ENCODE data around the gene RAC2.
"Not testable (repeated sequence)": the region's sequence is repeated elsewhere in the genome, so short reads cannot be mapped to it uniquely, and the experiment has no call there.

RAC2 gene

GRCh38 chr22:37254209-37254866, 10.3 kb upstream of the RAC2 start:
- no peak for DNase-seq

GRCh38 chr22:37253126-37253660, 9.1 kb upstream of the RAC2 start:
- no peak for DNase-seq

DNA sequence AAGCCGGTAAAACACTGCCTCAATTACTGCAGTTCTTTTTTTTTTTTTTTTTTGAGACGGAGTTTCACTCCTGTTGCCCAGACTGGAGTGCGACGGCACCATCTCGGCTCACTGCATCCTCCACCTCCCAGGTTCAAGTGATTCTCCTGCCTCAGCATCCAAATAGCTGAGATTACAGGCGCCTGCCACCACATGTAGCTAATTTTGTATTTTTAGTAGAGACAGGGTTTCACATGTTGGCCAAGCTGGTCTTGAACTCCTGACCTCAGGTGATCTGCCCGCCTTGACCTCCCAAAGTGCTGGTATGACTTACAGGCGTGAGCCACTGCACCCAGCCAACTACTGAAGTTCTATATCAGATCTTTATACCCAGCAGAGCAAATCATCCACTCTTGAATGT, 7.8 kb upstream of the RAC2 start:
- not testable (repeated sequence) for DNase-seq

- no peak for DNase-seq
Measured at GRCh38 chr22:37249986-37250385, 5.9 kb upstream of the RAC2 start.

GRCh38 chr22:37248251-37248650, 4.2 kb upstream of the RAC2 start:
- no peak for DNase-seq

GRCh38 chr22:37245740-37246139, 1.7 kb upstream of the RAC2 start:
- no peak for DNase-seq

DNA sequence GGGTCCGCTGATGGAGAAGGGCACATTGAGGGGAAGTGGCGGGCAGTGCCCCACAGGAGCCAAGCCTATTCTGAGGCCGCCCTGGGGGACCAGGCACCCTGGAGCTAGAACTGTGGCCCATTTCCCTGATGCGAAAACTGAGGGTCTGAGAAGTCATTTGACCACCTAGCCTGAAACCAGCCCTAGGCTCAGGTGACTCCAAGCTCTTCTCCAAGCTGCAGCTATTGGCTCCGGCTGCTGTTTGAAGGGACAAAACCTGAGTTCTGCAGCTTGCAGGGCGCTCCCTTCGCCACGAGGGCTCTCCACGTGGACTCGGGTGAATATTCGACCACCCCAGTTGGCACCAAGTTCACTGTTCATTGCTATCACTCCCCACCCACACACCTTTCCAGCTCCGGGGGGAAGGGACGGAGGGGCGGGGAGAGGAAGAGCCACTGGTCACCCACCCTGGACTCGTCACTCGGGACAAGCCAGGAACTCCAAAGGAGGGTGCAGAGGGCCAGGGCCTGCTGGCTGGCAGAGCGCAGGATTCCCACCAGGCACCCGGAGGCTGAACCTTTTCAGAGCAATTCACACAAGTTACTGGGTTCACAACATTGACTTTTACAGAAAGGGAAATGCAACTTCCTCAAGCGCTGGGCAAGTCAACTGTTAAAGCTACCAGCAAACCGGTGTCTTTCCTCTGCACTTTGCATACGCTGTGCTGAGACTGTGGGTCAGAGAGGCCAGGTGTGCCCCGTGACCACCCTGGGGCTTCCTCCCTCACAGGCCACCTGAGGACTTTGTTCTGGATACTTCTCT, 1.1 kb upstream of the RAC2 start:
- DNase-seq: no peak

DNA sequence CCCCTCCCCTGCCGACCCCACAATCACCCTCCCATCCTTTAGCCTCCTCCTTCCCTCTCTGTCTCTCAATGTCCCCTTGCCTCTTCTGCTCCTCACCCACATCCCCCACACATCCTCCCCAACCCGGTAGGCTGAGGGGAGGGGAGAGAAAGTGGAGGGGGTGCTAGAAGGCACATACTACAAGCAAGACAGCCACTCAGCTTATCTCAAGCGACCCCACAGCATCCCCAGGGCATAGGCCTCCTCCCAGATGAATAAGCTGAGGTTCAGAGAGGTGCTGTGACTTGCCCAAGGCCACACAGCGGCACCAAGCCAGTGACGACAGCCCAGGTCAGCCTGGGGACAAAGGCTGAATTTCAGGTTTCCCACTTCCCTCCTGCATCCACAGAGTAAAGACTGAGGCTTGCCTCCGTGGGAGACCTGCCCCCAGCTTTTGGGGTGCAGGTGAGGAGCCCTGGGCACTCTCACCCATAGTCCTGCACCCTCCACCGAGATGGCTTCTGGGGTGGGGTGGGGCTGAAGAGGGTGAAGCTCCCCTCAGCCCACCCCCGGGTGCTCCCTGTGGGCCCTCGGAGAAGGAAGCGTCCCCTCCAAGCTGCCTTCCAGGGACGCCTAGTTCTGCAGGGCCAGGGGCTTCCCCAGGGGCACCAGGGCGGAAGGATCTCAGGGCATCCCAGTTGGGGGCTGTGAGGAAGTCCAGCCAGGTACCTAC, 511 bp downstream of the RAC2 start:
- no peak for DNase-seq

- DNase-seq: no peak
Measured at GRCh38 chr22:37242395-37242918, 1.6 kb downstream of the RAC2 start.

GRCh38 chr22:37241351-37242142, 2.5 kb downstream of the RAC2 start:
- no peak for DNase-seq

- no peak for DNase-seq
Measured at GRCh38 chr22:37240941-37241320, 3.1 kb downstream of the RAC2 start.

GRCh38 chr22:37240240-37240940, 3.7 kb downstream of the RAC2 start:
- no peak for DNase-seq

DNA sequence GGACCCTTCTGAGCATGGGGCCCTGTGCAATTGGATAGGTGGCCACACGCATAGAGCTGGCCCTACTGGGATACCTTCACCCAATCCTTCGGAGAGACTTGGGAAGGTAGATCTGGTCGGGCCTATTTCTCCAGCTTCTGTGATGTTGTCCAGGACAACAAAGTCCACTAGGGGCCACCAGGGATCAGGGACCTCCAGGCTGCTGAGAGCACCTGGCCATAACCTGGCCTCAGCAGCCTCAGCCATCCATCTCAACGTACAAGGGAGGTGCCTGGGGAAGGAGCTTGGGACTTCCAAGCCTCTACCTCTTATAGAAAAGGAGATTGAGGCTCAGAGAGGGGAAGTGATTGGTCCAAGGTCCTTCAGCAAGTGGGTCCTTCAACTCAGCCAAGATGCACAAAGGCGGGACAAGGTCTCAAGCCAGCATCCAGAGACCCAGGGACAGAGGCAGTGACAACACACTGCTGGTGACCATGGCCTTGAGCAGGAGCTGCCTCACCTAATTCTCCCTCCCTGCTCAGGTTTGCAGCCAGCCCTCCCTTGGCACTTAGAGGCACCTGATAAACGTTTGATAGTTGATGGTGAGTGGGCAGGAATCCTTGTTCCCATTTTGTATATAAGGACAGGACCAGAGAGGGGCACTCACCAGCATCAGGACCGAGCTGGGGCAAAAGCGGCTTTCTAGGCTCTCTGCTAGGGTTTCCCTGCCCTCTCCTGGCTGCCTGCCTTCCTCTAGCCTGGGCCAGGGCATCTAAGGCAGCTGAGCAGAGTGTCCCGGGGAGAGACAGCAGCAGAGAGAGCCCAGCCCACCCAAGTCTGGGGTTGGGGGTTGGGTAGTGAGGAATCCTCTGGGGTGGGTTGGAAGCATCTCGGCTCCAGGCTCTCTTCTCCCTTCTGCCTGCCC, 4.5 kb downstream of the RAC2 start:
- no peak for DNase-seq

DNA sequence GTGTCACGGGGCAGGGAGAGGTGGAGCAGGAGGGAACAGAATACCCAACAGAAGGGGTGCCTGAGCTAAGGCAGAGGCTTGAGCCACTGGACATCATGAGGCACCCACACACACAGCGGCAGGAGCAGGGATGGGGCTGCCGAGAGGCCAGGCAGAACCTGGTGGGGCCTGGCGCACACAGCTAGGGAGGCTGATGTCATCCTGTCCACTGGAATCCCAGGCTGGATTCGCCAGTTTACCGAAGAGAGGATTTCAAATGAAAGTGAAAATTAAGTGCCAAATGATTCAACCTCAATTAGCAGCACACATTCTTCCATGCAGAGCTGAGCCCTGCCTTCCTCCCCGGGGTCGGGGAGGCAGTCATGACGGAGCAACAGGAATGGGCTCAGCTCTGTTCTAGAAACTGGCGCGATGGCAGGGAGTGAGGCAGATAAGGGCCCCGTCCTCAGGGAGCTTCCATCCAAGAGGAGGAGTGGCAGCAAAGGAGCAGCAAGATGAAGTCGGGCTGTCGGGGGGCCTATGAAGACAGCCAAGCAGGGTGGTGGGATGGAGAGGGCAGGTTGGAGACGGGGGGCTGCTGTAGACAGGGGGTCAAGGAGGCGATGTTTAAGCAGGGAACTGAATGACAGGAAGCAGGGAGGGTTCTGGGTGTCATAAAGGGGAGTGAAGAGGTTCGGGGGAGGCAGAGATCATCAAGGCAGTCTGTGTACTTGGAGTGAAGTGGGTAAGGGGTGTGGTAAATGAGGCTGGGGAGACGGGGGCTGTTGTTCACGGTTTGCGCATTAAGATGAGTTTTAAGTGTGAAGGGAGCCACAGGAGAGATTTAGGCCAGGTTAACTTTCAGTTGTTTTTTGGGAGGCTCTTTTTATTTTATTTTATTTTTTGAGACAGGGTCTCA, 6.4 kb downstream of the RAC2 start:
- DNase-seq: no peak

GRCh38 chr22:37235897-37236607, 8.0 kb downstream of the RAC2 start:
- no peak for DNase-seq

DNA sequence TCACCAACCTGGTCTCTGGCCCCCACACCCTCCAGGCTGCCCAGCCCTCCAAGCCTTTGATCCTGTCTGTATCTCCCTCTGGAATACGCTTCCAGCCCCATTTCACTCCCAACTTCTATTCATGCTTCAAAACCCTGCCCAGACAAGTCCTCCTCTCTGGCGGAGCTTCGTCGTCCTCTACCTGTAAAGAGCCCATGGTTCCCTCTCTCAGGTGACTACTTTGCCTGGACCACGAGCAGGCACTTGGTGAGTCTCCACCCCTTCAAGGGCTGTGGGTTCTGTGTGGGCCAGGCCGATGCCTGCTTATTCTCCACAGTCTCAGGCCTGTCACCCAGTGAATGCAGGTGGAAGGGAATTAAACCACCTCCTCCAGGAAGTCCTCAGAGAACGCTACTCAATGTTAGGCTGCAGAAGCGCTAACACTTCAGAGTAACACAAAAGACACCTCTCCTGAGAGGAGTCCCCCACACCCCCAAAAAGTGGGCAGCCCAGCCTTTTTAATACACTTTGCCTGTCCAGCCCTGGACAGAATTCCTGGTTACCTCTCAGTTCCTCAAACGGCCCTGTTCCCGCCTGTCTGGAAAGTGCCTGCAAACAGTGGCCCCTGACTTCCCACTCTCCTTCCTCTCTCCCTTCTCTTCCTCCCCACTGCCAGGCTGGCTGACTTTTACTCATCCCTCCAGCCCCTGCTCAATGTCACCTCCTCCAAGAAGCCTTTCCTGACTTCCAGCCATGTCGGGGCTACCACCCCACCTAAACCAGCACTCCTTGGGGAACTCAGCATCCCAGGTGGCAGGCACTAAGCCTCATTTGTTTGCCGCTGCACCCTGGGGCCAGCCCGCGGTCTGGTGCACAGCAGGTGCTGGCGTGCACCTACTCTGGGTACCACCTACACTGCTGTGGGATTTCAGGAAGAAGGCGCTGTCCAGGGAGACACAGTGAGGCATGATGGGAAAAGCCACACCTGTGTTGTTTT, 9.0 kb downstream of the RAC2 start:
- no peak for DNase-seq

DNA sequence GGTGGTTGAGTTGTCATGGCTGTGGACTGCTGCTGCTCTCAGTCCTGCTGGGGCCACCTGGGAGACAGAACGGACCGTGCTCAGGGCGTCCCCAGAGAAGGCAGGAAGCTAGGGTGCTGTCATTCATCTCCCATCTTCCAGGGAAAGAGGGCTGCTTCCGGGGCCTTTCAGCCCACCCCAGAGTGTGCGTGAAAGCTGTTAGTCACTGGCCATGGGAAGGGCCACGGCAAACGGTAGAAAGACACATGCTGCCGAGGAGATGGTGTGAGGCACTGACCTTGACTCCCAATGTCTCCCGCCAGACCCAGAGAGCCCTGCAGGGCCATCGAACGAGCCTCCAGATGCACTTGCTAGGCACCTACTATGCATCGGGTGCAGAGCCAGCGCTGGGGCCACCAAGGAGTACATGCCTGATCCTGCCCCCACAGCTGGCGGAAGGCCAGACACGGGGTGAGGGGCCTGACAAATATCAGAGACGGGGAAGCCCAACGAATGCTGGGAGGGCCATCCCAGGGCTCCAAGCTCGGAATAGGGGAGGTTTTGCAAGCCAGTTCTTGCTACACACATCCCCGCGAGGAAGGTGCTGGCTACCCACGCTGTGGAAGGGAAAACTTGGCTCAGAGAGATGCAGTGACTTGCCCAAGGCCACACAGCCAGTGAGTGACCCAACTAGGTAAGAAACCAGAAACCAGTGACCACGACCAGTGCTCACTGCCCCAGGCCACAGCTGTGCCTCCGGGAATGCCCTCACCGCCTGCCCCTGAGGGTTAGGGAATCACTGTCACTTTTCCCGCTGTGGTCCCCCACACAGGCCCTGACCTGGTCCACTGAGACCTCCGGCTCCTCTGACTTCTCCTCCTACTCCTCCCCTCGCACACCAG, 10.1 kb downstream of the RAC2 start:
- no peak for DNase-seq
